GM21381 (cell line): Measurements from ENCODE around the gene CCDC116.
A peak's percentile ranks its signal among the peaks of the same experiment; 100 is the strongest.
"Not testable (repeated sequence)": the region's sequence is repeated elsewhere in the genome, so short reads cannot be mapped to it uniquely, and the experiment has no call there.

ENCODE experiments used
- ATAC-seq: cut with Tn5 transposase; IDR thresholded peaks from one replicate; pipeline ENCODE4 v1.9.1; 2021; ENCODE audit warnings: mild to moderate bottlenecking, moderate library complexity; ENCODE audit not compliant: unreplicated experiment

Gene CCDC116, protein sequence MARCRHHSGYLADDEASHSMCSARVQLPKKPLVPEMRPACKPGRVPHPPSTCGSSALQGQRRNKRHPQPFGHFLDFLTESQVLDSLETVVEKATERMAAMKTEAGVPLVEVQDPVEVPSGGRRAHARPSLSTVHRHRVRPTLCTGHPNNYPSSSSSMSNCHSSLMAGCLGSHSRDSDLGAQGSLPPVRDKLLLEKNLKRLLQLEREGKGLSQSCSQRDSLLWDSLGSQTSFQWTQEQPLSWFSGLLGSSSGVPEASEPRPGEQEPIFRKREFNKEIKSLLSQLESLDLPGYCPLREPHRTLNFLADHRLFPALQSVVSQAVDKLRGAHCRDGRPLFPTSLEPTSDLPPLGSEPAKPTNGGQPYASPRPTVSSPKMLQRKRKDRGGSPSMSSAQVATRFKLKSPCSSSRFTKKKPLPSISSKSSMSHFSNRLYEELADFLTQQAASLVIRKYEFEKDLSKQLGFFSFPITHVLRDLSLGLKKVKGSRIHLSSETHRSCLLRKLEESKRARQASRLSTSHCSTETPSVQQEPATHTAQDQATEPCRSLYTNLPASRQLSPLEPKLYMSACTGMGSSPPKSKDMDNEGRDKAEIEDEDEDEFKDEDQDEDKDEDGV

GRCh38 chr22:21632237-21632895 is at the start of gene CCDC116:
TSS of gene CCDC116 (plus strand) at chr22:21632760. CDS start at chr22:21633182, 422 bp downstream.
- no peak for ATAC-seq

- ATAC-seq, result no peak
Observed at GRCh38 chr22:21582801-21583740, 49.5 kb upstream of the CCDC116 start.

DNA sequence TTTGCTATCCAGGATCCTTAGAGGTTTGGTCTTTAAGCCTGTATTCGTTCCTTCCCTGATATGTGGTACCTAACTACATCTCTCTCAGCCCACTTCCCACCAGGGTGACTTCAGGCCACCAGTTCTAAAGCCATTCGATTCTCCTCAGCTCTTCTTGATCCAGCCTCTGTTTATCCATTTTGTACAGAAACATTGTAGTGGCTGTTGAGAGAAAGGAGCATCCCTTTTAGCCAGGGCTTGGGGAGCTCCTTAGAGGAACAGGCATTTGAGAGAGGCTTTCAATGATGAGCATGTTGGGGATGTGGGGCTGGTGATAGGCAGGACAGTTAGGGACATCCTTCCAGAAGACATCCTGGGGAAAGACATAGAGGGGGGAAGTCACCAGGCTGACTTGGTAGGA is 47.2 kb upstream of the CCDC116 start:
- ATAC-seq, result no peak

- peak; percentile 72 for ATAC-seq
Observed at GRCh38 chr22:21587803-21588611, 44.6 kb upstream of the CCDC116 start.

- no peak for ATAC-seq
Observed at GRCh38 chr22:21589396-21589795, 43.2 kb upstream of the CCDC116 start.

DNA sequence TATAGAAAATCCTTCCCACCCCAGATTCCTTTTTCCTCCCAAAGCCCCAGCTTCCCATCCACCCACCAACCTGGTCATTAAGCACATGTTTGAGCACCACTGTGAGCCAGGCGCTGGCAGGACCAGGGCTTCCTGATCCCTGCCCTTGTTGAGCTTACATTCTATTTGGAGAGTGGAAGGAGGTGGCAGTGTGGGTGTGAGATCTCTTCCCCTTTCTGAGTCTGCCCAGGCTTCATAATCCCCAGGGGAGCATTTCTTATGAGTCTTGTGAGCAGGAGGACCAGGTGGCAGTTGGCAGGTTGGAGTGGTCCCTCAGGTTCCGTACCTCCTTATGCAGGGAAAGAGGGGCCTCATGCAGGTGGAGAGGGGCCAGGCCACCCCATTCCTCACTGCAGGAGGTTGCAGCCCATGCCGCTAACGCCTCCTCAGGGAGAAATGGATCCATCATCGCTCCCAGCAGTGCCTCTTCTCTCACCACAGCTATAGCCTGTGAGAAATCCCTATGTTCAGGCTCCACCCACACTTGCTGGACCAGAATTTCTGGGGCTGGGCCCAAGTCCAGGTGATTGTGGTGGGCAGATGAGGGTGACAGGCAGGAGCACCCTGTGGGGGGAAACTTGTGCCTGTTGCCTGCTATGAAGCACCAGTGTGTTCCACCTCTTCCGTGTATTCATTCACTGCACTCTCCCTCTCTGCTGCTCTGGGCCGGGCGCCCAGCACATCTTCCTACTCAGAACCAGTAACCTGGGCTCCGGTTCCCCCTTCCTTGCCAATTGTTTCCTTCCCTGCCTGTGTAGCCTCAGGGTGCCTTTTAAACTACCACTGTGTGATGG is 41.5 kb upstream of the CCDC116 start:
- ATAC-seq, result no peak

GRCh38 chr22:21591695-21592094 is 40.9 kb upstream of the CCDC116 start:
- no peak for ATAC-seq

- no peak for ATAC-seq
Observed at GRCh38 chr22:21592422-21592821, 40.1 kb upstream of the CCDC116 start.

GRCh38 chr22:21593406-21594232 is 38.9 kb upstream of the CCDC116 start:
- ATAC-seq, result no peak

- no peak for ATAC-seq
Observed at GRCh38 chr22:21594865-21595452, 37.6 kb upstream of the CCDC116 start.

DNA sequence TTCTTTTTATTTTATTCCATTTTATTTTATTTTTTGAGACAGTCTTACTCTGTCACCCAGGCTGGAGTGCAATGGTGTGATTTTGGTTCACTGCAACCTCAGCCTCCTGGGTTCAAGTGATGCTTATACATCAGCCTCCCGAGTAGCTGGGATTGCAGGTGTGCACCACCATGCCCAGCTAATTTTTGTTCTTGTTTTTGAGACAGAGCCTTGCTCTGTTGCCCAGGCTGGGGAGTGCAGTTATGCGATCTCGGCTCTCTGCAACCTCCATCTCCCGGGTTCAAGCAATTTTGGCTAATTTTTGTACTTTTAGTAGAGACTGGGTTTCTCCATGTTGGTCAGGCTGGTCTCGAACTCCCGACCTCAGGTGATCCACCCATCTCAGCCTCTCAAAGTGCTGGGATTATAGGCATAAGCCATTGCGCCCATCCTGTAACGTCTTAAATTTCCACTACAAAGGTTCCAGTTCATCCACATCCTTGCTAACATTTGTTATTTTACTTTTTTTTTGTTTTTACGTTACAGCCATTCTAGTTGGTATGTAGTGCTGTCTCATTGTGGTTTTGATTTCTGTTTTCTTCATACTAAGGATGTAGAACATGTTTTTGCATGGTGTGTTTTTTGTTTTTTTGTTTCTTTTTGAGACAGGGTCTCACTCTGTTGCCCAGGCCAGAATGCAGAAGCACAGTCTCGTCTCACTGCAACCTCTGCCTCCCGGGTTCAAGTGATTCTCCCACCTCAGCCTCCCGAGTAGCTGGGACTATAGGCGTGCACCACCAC is 36.0 kb upstream of the CCDC116 start:
- not testable (repeated sequence) for ATAC-seq

- no peak for ATAC-seq
Observed at GRCh38 chr22:21598302-21598701, 34.3 kb upstream of the CCDC116 start.

GRCh38 chr22:21599053-21599893 is 33.3 kb upstream of the CCDC116 start:
- ATAC-seq, result no peak

- no peak for ATAC-seq
Observed at GRCh38 chr22:21602579-21602978, 30.0 kb upstream of the CCDC116 start.

GRCh38 chr22:21603973-21604372 is 28.6 kb upstream of the CCDC116 start:
- ATAC-seq, result no peak

DNA sequence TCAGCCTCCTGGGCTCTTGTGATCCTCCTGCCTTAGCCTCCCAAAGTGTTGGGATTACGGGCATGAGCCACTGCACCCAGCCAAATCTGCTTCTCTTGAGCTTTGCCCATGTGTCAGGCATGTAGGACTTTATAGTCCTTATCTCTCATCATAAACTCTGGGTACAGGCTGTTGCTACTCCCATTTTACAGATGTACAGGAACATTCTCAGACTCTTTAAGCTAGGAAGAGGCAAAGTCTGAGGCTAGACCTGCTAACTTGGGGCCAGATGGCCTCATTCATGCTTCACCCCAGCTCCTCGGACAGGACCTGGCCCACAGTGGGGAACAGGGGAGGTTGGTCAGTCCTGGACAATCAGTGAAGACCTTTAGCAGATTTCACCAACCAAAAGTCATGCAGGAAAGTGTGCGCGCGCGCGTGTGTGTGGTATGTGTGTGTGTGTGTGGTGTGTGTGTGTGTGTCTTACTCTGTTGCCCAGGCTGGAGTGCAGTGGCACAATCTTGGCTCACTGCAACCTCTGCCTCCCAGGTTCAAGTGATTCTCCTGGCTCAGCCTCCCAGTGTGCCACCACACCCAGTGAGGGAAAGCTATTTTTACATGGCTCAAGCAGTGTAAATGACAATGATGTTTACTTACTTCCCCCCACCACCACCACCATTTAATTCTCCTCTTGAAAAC is 26.5 kb upstream of the CCDC116 start:
- ATAC-seq, result no peak
